Endodermal cell (in vitro differentiated cells): ENCODE data around the gene TCF7. TPM values are rescaled to one million over a fixed set of nuclear protein-coding genes. Genes with fewer than 3 reads are reported as not detected.

Experiments used
- DNase-seq: peaks from one replicate; pipeline ENCODE4 v3.0.0-alpha.2; 2017
- H3K27ac ChIP-seq: 2 replicates; pipeline ENCODE4 v1.5.1; 2013; ENCODE audit warnings: mild to moderate bottlenecking, low read depth, low read length, moderate library complexity
- H3K27me3 ChIP-seq: 2 replicates; pipeline ENCODE4 v1.6.1; 2013; ENCODE audit warnings: mild to moderate bottlenecking, low read length, moderate library complexity; ENCODE audit not compliant: insufficient read depth, control insufficient read depth, poor library complexity, severe bottlenecking
- H3K36me3 ChIP-seq: 2 replicates; pipeline ENCODE4 v1.7.0; 2013; ENCODE audit warnings: mild to moderate bottlenecking, low read length, moderate library complexity; ENCODE audit not compliant: control insufficient read depth, insufficient read depth
- H3K4me1 ChIP-seq: one replicate; pipeline ENCODE4 v1.7.0; 2013; ENCODE audit warnings: low read length; ENCODE audit not compliant: control insufficient read depth, insufficient read depth
- H3K4me3 ChIP-seq: 2 replicates; pipeline ENCODE4 v1.5.1; 2013; ENCODE audit warnings: mild to moderate bottlenecking, low read length, moderate library complexity
- H3K9ac ChIP-seq: 2 replicates; pipeline ENCODE4 v1.6.1; 2013; ENCODE audit warnings: mild to moderate bottlenecking, low read length, moderate library complexity; ENCODE audit not compliant: poor library complexity, severe bottlenecking; ENCODE audit errors: extremely low read depth
- H3K9me3 ChIP-seq: 2 replicates; pipeline ENCODE4 v1.6.1; 2013; ENCODE audit warnings: mild to moderate bottlenecking, low read length, moderate library complexity; ENCODE audit not compliant: control insufficient read depth
- H3K27ac Mint-ChIP-seq: 2 replicates; pipeline ENCODE4 v1.8.0; 2020; ENCODE audit warnings: mixed read lengths
- H3K27me3 Mint-ChIP-seq: 2 replicates; pipeline ENCODE4 v1.8.0; 2021; ENCODE audit warnings: mild to moderate bottlenecking, mixed read lengths; ENCODE audit not compliant: insufficient read depth
- H3K36me3 Mint-ChIP-seq: 2 replicates; pipeline ENCODE4 v1.8.0; 2020; ENCODE audit warnings: low read depth, mixed read lengths
- H3K4me1 Mint-ChIP-seq: 2 replicates; pipeline ENCODE4 v1.8.0; 2020; ENCODE audit warnings: mixed read lengths
- H3K4me3 Mint-ChIP-seq: 2 replicates; pipeline ENCODE4 v1.8.0; 2020; ENCODE audit warnings: mild to moderate bottlenecking, moderate library complexity, mixed read lengths
- H3K9me3 Mint-ChIP-seq: 2 replicates; pipeline ENCODE4 v1.8.0; 2020; ENCODE audit warnings: mild to moderate bottlenecking, mixed read lengths
- WGBS, 2 experiments: methylation state at CpG; one replicate each; pipeline versions ENCODE4 v1.1.5 to v1.1.7; 2013; ENCODE audit warnings: missing lambda C conversion rate in 2 of 2, mixed read lengths in 1 of 2; ENCODE audit not compliant: insufficient coverage in 1 of 2, insufficient read length in 1 of 2; 5-methylcytosine and 5-hydroxymethylcytosine counted together
- total RNA-seq, 2 donors: library from RNA; stranded (reverse); fragmentation: NEBNext Ultra II Directional in 1 of 2; extraction: Animal tissue kit (Norgen Biotek cat#: 25700) in 1 of 2; gene quantifications; 2 replicates in 1 of 2; 3 replicates in 1 of 2; pipeline ENCODE4 v1.2.1, GENCODE V29; 2021
- TF ChIP-seq, protein P1 (sequence below): fragments of 200-600 bp; sonication (generic); conservative IDR thresholded peaks from 2 replicates; pipeline ENCODE4 v1.5.0; 2021; ENCODE audit warnings: antibody characterized with exemption, mild to moderate bottlenecking

The TCF7 gene
- total RNA-seq, 2 donors from 2014 or later: 14.9 to 19.4 TPM

DNA sequence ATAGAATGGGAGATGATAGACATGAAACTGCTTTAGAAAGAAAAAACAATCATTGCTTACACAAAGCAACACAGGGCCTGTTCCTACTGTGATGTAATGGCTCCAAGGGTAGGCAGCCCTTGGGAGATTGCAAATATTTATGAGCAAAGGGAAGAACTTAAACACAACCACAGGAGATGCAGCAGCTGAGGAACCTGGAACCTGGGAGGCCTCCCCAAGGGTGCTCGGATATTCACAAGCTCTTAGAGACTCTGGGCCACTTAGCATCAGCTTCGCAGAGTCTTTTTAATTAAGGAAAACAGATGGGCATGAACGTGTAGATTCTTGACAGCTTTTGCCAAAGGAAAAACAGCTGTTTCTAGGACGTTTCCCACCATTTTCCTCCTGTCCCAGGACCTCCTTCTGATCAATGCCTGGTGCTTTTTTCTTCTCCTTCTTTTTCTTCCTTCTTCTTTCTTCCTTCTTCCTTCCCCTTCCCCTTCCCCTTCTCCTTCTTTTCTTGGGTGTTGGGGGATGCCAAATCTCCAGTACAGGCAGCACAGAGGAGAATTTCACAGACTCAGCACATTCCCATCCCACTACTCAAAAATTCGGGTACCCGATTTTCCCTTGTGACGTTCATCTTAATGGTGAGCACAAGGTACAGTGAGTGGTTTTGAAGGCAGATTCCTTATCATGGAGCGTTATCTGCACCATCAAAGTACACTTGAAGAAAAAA is 28.1 kb upstream of the TCF7 start:
- 86 to 87% methylated on average over 8 of the region's 8 CpGs for WGBS, 2 experiments

DNA sequence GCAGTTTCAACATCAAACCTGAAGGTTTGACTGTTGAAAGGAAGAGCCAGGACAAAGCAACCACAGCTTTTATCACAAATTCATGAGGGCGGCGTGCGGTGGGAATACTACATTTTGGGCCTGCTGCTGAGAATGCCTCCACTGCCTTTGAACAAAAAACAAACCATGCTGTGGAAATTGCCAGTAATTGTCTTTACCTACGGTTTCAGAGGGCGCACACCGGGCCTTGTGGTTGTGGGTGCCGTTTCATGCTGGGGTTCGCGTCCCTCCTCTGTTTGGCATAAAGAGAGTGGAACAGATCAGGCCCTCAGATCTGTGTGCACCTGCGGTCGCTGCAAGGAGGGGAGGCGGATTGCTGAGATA is 27.6 kb upstream of the TCF7 start:
- no peak overlapping the region for H3K27ac ChIP-seq
- H3K4me3 ChIP-seq: no peak overlapping the region
- no peaks in the 10 kb centered on the region for H3K9me3 ChIP-seq
- 83 to 91% methylated on average over 12 of the region's 12 CpGs for WGBS, 2 experiments
- Mint-ChIP-seq H3K27ac (no peak overlapping the region), H3K4me3 (no peak overlapping the region), H3K4me1 (peaks cover 19% of the 10 kb centered on the region), H3K27me3 (no peaks in the 10 kb centered on the region), H3K9me3 (no peaks in the 10 kb centered on the region), H3K36me3 (no peaks in the 10 kb centered on the region)
- H3K36me3 ChIP-seq: no peaks in the 10 kb centered on the region
- no peak for DNase-seq
- H3K9ac ChIP-seq: no peak overlapping the region
- TF ChIP-seq, protein P1, sequence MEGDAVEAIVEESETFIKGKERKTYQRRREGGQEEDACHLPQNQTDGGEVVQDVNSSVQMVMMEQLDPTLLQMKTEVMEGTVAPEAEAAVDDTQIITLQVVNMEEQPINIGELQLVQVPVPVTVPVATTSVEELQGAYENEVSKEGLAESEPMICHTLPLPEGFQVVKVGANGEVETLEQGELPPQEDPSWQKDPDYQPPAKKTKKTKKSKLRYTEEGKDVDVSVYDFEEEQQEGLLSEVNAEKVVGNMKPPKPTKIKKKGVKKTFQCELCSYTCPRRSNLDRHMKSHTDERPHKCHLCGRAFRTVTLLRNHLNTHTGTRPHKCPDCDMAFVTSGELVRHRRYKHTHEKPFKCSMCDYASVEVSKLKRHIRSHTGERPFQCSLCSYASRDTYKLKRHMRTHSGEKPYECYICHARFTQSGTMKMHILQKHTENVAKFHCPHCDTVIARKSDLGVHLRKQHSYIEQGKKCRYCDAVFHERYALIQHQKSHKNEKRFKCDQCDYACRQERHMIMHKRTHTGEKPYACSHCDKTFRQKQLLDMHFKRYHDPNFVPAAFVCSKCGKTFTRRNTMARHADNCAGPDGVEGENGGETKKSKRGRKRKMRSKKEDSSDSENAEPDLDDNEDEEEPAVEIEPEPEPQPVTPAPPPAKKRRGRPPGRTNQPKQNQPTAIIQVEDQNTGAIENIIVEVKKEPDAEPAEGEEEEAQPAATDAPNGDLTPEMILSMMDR: no peak
- H3K27me3 ChIP-seq: no peaks in the 10 kb centered on the region
- no peaks in the 10 kb centered on the region for H3K4me1 ChIP-seq

More for the DNA sequence above, 28.1 kb upstream of the TCF7 start:
- TF ChIP-seq, protein P1: no peak
- peaks cover 19% of the 10 kb centered on the region for H3K4me1 Mint-ChIP-seq
- H3K27ac ChIP-seq: no peak overlapping the region
- no peaks in the 10 kb centered on the region for H3K36me3 Mint-ChIP-seq
- no peaks in the 10 kb centered on the region for H3K27me3 ChIP-seq
- H3K9me3 Mint-ChIP-seq: no peaks in the 10 kb centered on the region
- DNase-seq: no peak
- H3K4me3 ChIP-seq: no peak overlapping the region
- H3K36me3 ChIP-seq: no peaks in the 10 kb centered on the region
- H3K27ac Mint-ChIP-seq: no peak overlapping the region
- no peak overlapping the region for H3K4me3 Mint-ChIP-seq
- no peaks in the 10 kb centered on the region for H3K4me1 ChIP-seq
- no peaks in the 10 kb centered on the region for H3K9me3 ChIP-seq
- H3K27me3 Mint-ChIP-seq: no peaks in the 10 kb centered on the region
- no peak overlapping the region for H3K9ac ChIP-seq

DNA sequence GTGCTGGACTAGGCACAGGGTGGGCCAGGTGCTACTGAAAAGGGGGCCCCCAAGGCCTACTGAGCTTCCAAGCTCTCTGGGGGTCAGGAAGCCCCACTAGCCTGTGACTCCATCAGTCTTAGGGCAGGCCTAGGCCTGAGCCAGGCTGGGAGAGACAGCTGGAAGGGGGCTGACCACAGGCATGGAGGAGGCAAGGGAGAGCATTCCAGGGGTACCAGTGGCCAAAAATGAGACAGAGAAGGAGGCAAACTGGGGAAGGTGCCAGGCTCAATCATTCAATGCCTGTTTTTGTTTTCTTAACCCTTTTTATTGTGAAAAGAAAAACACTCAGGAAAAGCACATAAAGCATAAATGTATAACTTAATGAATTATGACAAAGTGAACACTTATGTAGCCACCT is 26.2 kb upstream of the TCF7 start:
- no peaks in the 10 kb centered on the region for H3K36me3 Mint-ChIP-seq
- H3K27me3 Mint-ChIP-seq: peaks cover 1% of the 10 kb centered on the region
- Histone ChIP-seq H3K9me3 (no peaks in the 10 kb centered on the region), H3K9ac (no peak overlapping the region), H3K27me3 (no peaks in the 10 kb centered on the region), H3K36me3 (no peaks in the 10 kb centered on the region), H3K4me3 (no peak overlapping the region), H3K27ac (no peak overlapping the region), H3K4me1 (no peaks in the 10 kb centered on the region)
- H3K4me1 Mint-ChIP-seq: peaks cover 19% of the 10 kb centered on the region
- no peak overlapping the region for H3K27ac Mint-ChIP-seq
- TF ChIP-seq, protein P1: no peak
- H3K9me3 Mint-ChIP-seq: no peaks in the 10 kb centered on the region
- no peak for DNase-seq
- no peak overlapping the region for H3K4me3 Mint-ChIP-seq
